ENCODE results near the gene FRY. TPM values are rescaled to one million over a fixed set of nuclear protein-coding genes. Genes with fewer than 3 reads are reported as not detected.

FRY gene
- total and polyA plus RNA-seq, 9 of the 15 experiments (the other 6 are each of a cell fraction or from before 2014, with no cell fraction given): 0.03 to 0.31 (median 0.11) TPM; not detected in 3

DNA sequence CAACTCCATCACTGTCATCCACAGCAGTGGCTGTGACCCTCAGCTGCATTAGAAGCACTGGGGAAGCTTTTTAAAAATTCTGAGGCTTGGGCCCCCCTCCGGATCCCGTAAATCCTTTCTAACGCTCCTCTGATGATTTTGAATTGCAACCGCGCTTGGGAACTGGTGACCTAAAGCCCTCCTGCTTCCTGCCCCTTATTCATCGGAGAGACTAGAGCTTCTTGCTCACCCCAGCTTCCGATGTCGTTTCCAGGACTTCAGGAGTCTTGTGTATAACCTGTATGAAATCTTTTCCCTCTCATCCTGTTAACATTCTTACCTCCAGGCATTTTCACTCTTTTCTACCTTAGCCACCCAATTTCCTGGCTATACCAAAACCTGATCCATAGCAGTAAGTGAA is 268.8 kb downstream of the FRY start:
- intact Hi-C loops (cut with micrococcal nuclease): no loop called here
- CTCF ChIA-PET (ENCODE audit: low intra/inter-chr PET ratio): no interaction called here
- Histone ChIP-seq H2AFZ (ENCODE audit: low read depth, low read length) (no peak overlapping the region), H3K27ac (ENCODE audit: extremely low read depth, low read depth, low read length) (no peak overlapping the region), H3K4me2 (ENCODE audit: insufficient read depth, low read length) (no peak overlapping the region), H3K9me3 (replicated peaks; ENCODE audit: control insufficient read depth, insufficient read depth, low read depth, low read length) (no peaks in the 10 kb centered on the region), H3K9ac (ENCODE audit: insufficient read depth in 1 of 2, low read depth in 2 of 2, low read length in 2 of 2) (no peak overlapping the region), H3K4me3 (no peak overlapping the region), H3K9me1 (ENCODE audit: control insufficient read depth, insufficient read depth, low read length) (no peaks in the 10 kb centered on the region), H4K20me1 (replicated peaks; ENCODE audit: control insufficient read depth, insufficient read depth, low read length) (no peaks in the 10 kb centered on the region), H3K27me3 (ENCODE audit: control insufficient read depth in 2 of 2, insufficient read depth in 2 of 2, low read length in 2 of 2) (peaks cover 12 to 22% of the 10 kb centered on the region in 2 experiments; a peak in 4 of 5 replicates), H3K36me3 (ENCODE audit: control insufficient read depth, insufficient read depth, low read length) (no peaks in the 10 kb centered on the region), H3K79me2 (ENCODE audit: control insufficient read depth, insufficient read depth, low read length) (no peaks in the 10 kb centered on the region), H3K4me1 (replicated peaks in 1 of 2; ENCODE audit: control insufficient read depth in 2 of 2, insufficient read depth in 2 of 2, low read length in 2 of 2) (no peaks in the 10 kb centered on the region)
- DNase-seq (ENCODE audit: extremely low read depth in 1 of 4, low spot score in 3 of 4) (no peak), ATAC-seq (no peak), FAIRE-seq (no peak)
- no TSS peak for BruUV-seq (replicated peaks)
- POLR2A ChIA-PET: interaction anchor here (0.7 to 1.2 kb wide), 2 partner anchors 10 to 15 kb away, joined by 3 to 6 read pairs; partner anchors contain the start of genes BRCA2 and ZAR1L
- in situ Hi-C loops (cut with MboI): loop anchor here (25.0 kb wide), 1 partner anchor 388 kb away; no protein-coding TSS in a partner anchor
- WGBS (ENCODE audit: insufficient coverage, low coverage, missing lambda C conversion rate): 0% methylated on average over 8 of the region's 8 CpGs
- TF ChIP-seq, protein P1, sequence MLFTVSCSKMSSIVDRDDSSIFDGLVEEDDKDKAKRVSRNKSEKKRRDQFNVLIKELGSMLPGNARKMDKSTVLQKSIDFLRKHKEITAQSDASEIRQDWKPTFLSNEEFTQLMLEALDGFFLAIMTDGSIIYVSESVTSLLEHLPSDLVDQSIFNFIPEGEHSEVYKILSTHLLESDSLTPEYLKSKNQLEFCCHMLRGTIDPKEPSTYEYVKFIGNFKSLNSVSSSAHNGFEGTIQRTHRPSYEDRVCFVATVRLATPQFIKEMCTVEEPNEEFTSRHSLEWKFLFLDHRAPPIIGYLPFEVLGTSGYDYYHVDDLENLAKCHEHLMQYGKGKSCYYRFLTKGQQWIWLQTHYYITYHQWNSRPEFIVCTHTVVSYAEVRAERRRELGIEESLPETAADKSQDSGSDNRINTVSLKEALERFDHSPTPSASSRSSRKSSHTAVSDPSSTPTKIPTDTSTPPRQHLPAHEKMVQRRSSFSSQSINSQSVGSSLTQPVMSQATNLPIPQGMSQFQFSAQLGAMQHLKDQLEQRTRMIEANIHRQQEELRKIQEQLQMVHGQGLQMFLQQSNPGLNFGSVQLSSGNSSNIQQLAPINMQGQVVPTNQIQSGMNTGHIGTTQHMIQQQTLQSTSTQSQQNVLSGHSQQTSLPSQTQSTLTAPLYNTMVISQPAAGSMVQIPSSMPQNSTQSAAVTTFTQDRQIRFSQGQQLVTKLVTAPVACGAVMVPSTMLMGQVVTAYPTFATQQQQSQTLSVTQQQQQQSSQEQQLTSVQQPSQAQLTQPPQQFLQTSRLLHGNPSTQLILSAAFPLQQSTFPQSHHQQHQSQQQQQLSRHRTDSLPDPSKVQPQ (CRISPR knock-in tag; IDR thresholded peaks at IDR 0.05; ENCODE audit: borderline replicate concordance): no peak
- TF ChIP-seq, protein P2, sequence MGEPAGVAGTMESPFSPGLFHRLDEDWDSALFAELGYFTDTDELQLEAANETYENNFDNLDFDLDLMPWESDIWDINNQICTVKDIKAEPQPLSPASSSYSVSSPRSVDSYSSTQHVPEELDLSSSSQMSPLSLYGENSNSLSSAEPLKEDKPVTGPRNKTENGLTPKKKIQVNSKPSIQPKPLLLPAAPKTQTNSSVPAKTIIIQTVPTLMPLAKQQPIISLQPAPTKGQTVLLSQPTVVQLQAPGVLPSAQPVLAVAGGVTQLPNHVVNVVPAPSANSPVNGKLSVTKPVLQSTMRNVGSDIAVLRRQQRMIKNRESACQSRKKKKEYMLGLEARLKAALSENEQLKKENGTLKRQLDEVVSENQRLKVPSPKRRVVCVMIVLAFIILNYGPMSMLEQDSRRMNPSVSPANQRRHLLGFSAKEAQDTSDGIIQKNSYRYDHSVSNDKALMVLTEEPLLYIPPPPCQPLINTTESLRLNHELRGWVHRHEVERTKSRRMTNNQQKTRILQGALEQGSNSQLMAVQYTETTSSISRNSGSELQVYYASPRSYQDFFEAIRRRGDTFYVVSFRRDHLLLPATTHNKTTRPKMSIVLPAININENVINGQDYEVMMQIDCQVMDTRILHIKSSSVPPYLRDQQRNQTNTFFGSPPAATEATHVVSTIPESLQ (CRISPR knock-in tag; IDR thresholded peaks at IDR 0.05): no peak
- TF ChIP-seq, protein P3, sequence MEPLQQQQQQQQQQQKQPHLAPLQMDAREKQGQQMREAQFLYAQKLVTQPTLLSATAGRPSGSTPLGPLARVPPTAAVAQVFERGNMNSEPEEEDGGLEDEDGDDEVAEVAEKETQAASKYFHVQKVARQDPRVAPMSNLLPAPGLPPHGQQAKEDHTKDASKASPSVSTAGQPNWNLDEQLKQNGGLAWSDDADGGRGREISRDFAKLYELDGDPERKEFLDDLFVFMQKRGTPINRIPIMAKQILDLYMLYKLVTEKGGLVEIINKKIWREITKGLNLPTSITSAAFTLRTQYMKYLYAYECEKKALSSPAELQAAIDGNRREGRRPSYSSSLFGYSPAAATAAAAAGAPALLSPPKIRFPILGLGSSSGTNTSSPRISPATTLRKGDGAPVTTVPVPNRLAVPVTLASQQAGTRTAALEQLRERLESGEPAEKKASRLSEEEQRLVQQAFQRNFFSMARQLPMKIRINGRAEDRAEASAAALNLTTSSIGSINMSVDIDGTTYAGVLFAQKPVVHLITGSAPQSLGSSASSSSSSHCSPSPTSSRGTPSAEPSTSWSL (CRISPR knock-in tag; IDR thresholded peaks at IDR 0.05; ENCODE audit: borderline replicate concordance): no peak
- TF ChIP-seq ZNF311 (CRISPR knock-in tag; IDR thresholded peaks at IDR 0.05) (no peak), ZKSCAN1 (IDR thresholded peaks at IDR 0.05; ENCODE audit: low read depth, low read length) (no peak), PHTF2 (CRISPR knock-in tag; IDR thresholded peaks at IDR 0.05) (no peak), ZNF75A (CRISPR knock-in tag; IDR thresholded peaks at IDR 0.05) (no peak)
- TF ChIP-seq, protein P4, sequence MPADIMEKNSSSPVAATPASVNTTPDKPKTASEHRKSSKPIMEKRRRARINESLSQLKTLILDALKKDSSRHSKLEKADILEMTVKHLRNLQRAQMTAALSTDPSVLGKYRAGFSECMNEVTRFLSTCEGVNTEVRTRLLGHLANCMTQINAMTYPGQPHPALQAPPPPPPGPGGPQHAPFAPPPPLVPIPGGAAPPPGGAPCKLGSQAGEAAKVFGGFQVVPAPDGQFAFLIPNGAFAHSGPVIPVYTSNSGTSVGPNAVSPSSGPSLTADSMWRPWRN (IDR thresholded peaks at IDR 0.05; ENCODE audit: low read depth): no peak
- TF ChIP-seq, protein P5, sequence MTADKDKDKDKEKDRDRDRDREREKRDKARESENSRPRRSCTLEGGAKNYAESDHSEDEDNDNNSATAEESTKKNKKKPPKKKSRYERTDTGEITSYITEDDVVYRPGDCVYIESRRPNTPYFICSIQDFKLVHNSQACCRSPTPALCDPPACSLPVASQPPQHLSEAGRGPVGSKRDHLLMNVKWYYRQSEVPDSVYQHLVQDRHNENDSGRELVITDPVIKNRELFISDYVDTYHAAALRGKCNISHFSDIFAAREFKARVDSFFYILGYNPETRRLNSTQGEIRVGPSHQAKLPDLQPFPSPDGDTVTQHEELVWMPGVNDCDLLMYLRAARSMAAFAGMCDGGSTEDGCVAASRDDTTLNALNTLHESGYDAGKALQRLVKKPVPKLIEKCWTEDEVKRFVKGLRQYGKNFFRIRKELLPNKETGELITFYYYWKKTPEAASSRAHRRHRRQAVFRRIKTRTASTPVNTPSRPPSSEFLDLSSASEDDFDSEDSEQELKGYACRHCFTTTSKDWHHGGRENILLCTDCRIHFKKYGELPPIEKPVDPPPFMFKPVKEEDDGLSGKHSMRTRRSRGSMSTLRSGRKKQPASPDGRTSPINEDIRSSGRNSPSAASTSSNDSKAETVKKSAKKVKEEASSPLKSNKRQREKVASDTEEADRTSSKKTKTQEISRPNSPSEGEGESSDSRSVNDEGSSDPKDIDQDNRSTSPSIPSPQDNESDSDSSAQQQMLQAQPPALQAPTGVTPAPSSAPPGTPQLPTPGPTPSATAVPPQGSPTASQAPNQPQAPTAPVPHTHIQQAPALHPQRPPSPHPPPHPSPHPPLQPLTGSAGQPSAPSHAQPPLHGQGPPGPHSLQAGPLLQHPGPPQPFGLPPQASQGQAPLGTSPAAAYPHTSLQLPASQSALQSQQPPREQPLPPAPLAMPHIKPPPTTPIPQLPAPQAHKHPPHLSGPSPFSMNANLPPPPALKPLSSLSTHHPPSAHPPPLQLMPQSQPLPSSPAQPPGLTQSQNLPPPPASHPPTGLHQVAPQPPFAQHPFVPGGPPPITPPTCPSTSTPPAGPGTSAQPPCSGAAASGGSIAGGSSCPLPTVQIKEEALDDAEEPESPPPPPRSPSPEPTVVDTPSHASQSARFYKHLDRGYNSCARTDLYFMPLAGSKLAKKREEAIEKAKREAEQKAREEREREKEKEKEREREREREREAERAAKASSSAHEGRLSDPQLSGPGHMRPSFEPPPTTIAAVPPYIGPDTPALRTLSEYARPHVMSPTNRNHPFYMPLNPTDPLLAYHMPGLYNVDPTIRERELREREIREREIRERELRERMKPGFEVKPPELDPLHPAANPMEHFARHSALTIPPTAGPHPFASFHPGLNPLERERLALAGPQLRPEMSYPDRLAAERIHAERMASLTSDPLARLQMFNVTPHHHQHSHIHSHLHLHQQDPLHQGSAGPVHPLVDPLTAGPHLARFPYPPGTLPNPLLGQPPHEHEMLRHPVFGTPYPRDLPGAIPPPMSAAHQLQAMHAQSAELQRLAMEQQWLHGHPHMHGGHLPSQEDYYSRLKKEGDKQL (CRISPR knock-in tag; IDR thresholded peaks at IDR 0.05; ENCODE audit: borderline replicate concordance): no peak

Data from K562 (cell line).